Colon (tissue), 2 donors: ENCODE data around the gene DPT.

ENCODE experiments used
- FAIRE-seq: peaks from 2 replicates; lab custom pipeline; 2012; peaks lifted over from hg19 to GRCh38; lab: Jason Lieb, UNC
- donor health status: control.
- donor health status: control.

Gene DPT

GRCh38 chr1:168656485-168656884 is 72.5 kb downstream of the DPT start:
- no peak for FAIRE-seq

- FAIRE-seq = no peak
Observed at GRCh38 chr1:168654198-168654915, 74.6 kb downstream of the DPT start.

- FAIRE-seq = no peak
Observed at GRCh38 chr1:168653567-168653966, 75.4 kb downstream of the DPT start.

- no peak for FAIRE-seq
Observed at GRCh38 chr1:168645721-168646120, 83.3 kb downstream of the DPT start.
